IPS-20b (cell line): ENCODE measurements around the gene PCK1.

Experiments used
- H3K27ac ChIP-seq: one replicate; pipeline ENCODE4 v1.5.1; 2013; ENCODE audit warnings: low read length
- H3K27me3 ChIP-seq: 2 replicates; pipeline ENCODE4 v1.6.1; 2013; ENCODE audit warnings: mild to moderate bottlenecking, low read length, inconsistent platforms; ENCODE audit not compliant: insufficient read depth
- H3K36me3 ChIP-seq: 2 replicates; pipeline ENCODE4 v1.6.1; 2013; ENCODE audit warnings: low read depth, mild to moderate bottlenecking, inconsistent platforms, low read length, moderate library complexity; ENCODE audit not compliant: insufficient read depth
- H3K4me1 ChIP-seq: 2 replicates; pipeline ENCODE4 v1.6.1; 2013; ENCODE audit warnings: mild to moderate bottlenecking, control low read depth, inconsistent platforms, low read length, moderate library complexity; ENCODE audit not compliant: insufficient read depth
- H3K4me3 ChIP-seq: 2 replicates; pipeline ENCODE4 v1.5.1; 2013; ENCODE audit warnings: mild to moderate bottlenecking, low read length, inconsistent platforms
- H3K9ac ChIP-seq: 2 replicates; pipeline ENCODE4 v1.6.1; 2013; ENCODE audit warnings: low read depth, mild to moderate bottlenecking, inconsistent platforms, low read length, moderate library complexity
- H3K9me3 ChIP-seq: 2 replicates; pipeline ENCODE4 v1.6.1; 2013; ENCODE audit warnings: mild to moderate bottlenecking, low read depth, low read length, inconsistent platforms; ENCODE audit not compliant: insufficient read depth

PCK1 gene

GRCh38 chr20:57553376-57554018, 7.4 kb upstream of the PCK1 start:
- no peaks in the 10 kb centered on the region for H3K36me3 ChIP-seq
- H3K27me3 ChIP-seq: peaks cover 5% of the 10 kb centered on the region
- H3K27ac ChIP-seq: no peak overlapping the region
- H3K9me3 ChIP-seq: no peaks in the 10 kb centered on the region
- no peaks in the 10 kb centered on the region for H3K4me1 ChIP-seq
- H3K9ac ChIP-seq: no peak overlapping the region
- no peak overlapping the region for H3K4me3 ChIP-seq

DNA sequence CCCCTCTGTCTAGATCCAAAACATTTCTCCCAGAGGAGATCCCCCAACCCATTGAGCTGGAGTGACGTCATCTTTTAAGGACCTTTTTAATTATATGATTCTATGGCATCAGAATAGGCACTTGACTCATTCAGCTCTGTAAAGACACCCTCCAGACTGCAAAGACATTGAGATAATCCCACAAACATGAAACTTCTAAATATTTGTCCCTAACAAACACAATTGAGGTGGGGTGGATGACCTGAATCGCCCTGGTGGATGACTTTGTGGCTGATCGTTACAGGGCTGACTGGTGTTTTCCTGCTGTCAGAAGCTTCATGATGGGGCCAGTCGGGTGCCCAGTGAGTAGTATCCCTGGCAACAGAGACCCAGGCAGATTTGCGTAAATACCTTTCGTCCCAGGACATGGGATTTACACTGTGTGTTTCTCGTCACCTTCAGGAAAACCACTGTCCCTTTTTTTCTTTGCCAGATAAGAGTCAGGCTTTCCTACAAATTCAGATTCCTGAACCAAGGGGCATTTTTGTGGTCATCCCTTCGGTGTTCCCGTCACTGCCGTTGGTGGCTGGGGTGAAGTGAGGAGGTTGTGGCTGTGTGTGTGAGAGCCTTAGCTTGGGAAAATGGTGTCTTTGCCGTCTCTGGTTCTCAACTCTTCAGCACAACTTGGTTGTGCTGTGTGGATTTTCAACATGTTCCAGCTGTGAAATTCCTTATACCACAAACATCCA, 5.3 kb upstream of the PCK1 start:
- no peak overlapping the region for H3K9ac ChIP-seq
- H3K9me3 ChIP-seq: no peaks in the 10 kb centered on the region
- no peaks in the 10 kb centered on the region for H3K4me1 ChIP-seq
- no peak overlapping the region for H3K4me3 ChIP-seq
- H3K27ac ChIP-seq: no peak overlapping the region
- H3K27me3 ChIP-seq: peaks cover 5% of the 10 kb centered on the region
- no peaks in the 10 kb centered on the region for H3K36me3 ChIP-seq

DNA sequence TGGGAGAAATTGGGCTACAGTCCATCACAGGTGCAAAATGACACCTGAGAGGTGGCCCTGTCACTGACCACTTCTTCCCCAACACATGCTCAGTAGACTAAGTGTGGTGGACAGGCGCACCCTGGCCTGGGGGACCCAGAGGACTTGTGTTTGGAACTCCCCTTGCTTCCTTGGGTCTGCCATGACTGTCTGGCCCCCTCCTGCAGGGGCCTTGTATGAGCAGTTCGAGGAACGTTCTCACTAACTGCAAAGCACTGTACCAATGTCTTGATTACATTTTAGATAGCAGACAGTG, 4.0 kb upstream of the PCK1 start:
- no peaks in the 10 kb centered on the region for H3K36me3 ChIP-seq
- no peak overlapping the region for H3K9ac ChIP-seq
- no peak overlapping the region for H3K27ac ChIP-seq
- H3K4me3 ChIP-seq: no peak overlapping the region
- H3K9me3 ChIP-seq: no peaks in the 10 kb centered on the region
- no peaks in the 10 kb centered on the region for H3K4me1 ChIP-seq
- peaks cover 5% of the 10 kb centered on the region for H3K27me3 ChIP-seq

DNA sequence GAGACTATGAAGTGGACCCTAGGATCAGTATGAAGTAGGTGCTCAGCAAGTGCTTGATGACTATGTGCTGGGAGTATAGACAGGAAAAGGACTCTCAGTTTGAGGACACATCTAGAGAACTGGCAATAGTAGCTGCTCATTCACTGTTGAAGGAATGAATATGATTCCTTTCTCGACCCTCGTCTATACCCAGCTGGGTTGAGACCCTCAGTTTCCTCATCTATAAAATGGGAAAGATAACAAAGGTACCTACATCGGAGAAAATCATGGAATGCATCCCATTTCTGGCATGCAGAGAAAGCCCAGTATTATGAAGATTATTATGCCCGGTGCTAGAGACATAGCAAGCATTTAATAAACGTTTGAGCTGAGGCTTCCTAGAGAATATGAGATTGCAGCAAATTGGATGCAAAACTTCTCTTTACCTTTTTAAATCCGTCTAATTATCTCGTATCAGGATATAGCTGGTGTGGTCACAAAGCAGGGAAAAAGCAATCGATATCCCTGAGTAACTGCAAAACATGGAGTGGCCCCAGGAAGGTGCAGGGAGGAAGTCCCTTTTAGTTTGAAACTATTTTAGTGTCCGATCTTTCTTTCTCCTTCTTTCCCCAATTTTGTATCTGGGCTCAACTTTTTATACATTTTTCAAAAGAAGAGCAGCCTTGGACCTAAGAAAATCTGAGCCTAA, 2.8 kb upstream of the PCK1 start:
- Histone ChIP-seq H3K9me3 (no peaks in the 10 kb centered on the region), H3K9ac (no peak overlapping the region), H3K27me3 (peaks cover 5% of the 10 kb centered on the region), H3K4me1 (no peaks in the 10 kb centered on the region), H3K4me3 (no peak overlapping the region), H3K27ac (no peak overlapping the region), H3K36me3 (no peaks in the 10 kb centered on the region)

DNA sequence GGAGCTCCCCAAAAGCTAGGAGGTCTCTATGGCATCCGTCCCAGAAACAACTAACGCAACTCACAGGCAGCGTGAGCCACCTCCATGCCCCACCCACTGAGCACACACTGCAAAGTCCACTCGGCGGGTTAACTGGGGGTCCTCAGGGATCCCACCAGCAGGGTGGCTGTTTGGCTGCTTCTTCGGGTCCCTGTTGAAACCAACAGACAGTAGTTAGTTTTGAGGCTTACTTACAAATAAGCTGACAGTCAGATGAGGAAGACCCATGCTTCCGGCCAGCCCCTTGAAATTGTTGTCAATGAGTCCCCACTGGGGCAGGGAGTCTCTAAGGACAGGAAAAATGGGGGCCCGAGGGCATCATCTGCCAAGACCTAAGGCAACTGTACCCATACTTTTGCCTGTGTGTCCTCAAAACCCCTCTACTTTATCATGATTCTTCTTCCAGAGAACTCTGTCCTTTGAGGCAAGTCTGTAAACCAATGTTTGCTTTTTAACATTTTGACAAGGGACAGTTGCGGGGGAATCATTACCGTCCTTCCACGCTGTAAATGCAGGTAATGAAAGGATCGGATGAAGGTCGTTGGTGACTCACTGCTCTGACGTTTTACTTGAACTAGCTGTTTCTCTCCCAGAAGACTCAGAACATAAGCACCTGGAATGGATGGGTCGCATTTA, 2.2 kb upstream of the PCK1 start:
- peaks cover 5% of the 10 kb centered on the region for H3K27me3 ChIP-seq

GRCh38 chr20:57559289-57559634, 1.6 kb upstream of the PCK1 start:
- no peak overlapping the region for H3K9ac ChIP-seq
- H3K27ac ChIP-seq: no peak overlapping the region
- H3K9me3 ChIP-seq: no peaks in the 10 kb centered on the region
- no peak overlapping the region for H3K4me3 ChIP-seq
- no peaks in the 10 kb centered on the region for H3K36me3 ChIP-seq
- peaks cover 5% of the 10 kb centered on the region for H3K27me3 ChIP-seq
- H3K4me1 ChIP-seq: no peaks in the 10 kb centered on the region

More for the DNA sequence above, 2.2 kb upstream of the PCK1 start:
- no peak overlapping the region for H3K9ac ChIP-seq
- H3K27ac ChIP-seq: no peak overlapping the region
- no peaks in the 10 kb centered on the region for H3K36me3 ChIP-seq
- H3K4me3 ChIP-seq: no peak overlapping the region
- H3K4me1 ChIP-seq: no peaks in the 10 kb centered on the region
- H3K9me3 ChIP-seq: no peaks in the 10 kb centered on the region

DNA sequence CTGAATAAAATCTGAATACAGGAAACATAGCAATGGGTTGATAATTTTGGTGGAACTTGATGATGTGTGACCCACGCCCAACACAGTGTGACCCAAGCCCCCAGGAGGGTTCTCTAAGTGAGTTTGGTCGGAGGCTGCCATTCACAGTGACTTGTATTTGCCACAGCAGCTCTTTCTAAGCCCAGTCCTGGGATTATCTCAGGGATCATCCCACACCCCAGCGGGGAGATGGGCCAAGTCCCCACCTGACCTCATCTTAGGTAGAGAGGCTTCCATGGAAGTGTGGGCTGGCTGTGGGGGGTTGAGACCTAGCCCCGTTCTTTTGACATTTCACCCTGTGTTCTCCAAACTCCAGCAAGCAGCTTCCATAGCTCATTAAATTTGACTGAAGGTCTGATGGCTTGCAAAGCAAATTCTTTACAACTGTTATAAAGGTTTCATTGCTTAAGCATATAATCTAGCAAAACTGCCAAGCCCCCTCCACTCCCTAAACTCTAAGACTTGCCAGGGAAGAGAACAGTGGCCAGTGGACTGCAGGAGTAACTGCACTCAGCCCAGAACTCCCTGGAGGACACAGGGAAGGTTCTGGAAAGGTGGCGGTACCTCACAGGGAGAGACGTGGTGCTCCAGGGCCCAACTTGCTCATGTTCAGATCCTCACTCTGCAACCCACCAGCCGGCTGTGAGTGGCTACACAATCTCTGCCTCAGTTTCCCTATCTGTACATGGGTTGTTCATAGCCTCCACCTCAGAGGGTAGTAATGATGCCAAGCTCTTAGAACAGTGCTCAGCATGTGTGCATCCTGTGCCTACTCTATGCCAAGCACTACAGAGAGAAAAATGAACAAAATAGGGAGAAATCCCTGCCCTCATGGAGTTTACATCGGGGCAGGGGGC, 1.0 kb upstream of the PCK1 start:
- Histone ChIP-seq H3K27me3 (peaks cover 5% of the 10 kb centered on the region), H3K36me3 (no peaks in the 10 kb centered on the region), H3K9me3 (no peaks in the 10 kb centered on the region), H3K27ac (no peak overlapping the region), H3K9ac (no peak overlapping the region), H3K4me1 (no peaks in the 10 kb centered on the region), H3K4me3 (no peak overlapping the region)

GRCh38 chr20:57561356-57562279, 708 bp downstream of the PCK1 start:
- H3K4me3 ChIP-seq: no peak overlapping the region
- no peak overlapping the region for H3K9ac ChIP-seq
- H3K27me3 ChIP-seq: peaks cover 5% of the 10 kb centered on the region
- H3K9me3 ChIP-seq: no peaks in the 10 kb centered on the region
- no peaks in the 10 kb centered on the region for H3K36me3 ChIP-seq
- no peaks in the 10 kb centered on the region for H3K4me1 ChIP-seq
- no peak overlapping the region for H3K27ac ChIP-seq

DNA sequence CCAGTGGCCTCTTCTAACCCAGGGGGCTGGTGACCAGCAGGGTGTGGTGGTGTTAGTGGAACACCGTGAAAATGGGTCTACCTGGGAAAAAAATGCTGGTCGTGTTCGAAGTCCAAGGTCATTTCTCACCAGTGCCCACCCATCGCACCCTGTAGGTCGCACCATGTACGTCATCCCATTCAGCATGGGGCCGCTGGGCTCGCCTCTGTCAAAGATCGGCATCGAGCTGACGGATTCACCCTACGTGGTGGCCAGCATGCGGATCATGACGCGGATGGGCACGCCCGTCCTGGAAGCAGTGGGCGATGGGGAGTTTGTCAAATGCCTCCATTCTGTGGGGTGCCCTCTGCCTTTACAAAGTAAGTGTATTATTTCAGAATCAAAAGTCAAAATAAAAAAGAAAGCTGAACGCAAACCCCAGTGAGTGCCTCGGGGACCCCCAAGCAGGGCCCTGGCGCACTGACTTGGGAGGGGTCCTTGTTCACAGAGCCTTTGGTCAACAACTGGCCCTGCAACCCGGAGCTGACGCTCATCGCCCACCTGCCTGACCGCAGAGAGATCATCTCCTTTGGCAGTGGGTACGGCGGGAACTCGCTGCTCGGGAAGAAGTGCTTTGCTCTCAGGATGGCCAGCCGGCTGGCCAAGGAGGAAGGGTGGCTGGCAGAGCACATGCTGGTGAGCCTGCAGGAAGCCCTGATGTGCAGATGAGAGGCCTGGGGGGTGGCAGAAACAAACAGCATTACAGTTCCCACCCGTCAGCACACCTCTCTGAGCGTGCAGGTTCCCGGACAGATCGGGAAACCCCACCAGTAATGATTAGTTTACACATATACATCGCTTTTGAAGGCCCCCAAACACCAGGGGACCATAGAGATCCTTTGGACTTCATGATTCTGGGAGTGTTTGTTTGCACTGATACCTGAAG, 1.9 kb downstream of the PCK1 start:
- Histone ChIP-seq H3K27me3 (peaks cover 2% of the 10 kb centered on the region; the same call in 1 of the 2 replicates), H3K27ac (no peak overlapping the region), H3K4me3 (no peak overlapping the region), H3K4me1 (no peaks in the 10 kb centered on the region), H3K36me3 (no peaks in the 10 kb centered on the region), H3K9ac (no peak overlapping the region), H3K9me3 (no peaks in the 10 kb centered on the region)

DNA sequence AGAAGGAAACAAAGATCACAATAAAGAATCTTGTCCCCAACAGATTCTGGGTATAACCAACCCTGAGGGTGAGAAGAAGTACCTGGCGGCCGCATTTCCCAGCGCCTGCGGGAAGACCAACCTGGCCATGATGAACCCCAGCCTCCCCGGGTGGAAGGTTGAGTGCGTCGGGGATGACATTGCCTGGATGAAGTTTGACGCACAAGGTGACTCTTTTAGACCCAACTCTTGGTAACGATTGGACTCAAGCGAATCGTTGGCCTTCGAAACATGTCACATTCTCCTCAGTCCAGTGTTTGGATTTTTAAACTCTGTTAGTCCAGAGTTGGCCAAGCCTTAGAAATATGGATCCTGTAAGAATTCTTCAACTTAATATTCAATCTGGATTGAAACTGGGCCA, 2.6 kb downstream of the PCK1 start:
- Histone ChIP-seq H3K9ac (no peak overlapping the region), H3K4me3 (no peak overlapping the region), H3K27ac (no peak overlapping the region), H3K4me1 (no peaks in the 10 kb centered on the region), H3K36me3 (no peaks in the 10 kb centered on the region), H3K9me3 (no peaks in the 10 kb centered on the region), H3K27me3 (no peaks in the 10 kb centered on the region)
